Activated CD8-positive, alpha-beta memory T cell treated with anti-CD3 and anti-CD28 coated beads for 1 hour (primary cell): ENCODE results near the gene CD200R1.

Source experiments
- DNase-seq, 2 donors: peaks; one replicate each; pipeline ENCODE4 v3.0.0-alpha.2; 2020; ENCODE audit warnings: low read depth in 1 of 2; ENCODE audit errors: extremely low read depth in 1 of 2

The CD200R1 gene

GRCh38 chr3:112974894-112975293 is at the start of gene CD200R1:
CD200R1 (minus strand) TSS chr3:112975103; CDS start chr3:112974857, 246 bp downstream.
- no peak for DNase-seq

- DNase-seq: no peak
These were observed 46.6 kb upstream of the CD200R1 start for GRCh38 chr3:113021471-113021870.

- DNase-seq: peak; percentile 55 to 69
These were observed 44.6 kb upstream of the CD200R1 start for GRCh38 chr3:113019182-113020137.

- DNase-seq: no peak
These were observed 43.8 kb upstream of the CD200R1 start for GRCh38 chr3:113018536-113019181.

- DNase-seq: no peak
These were observed 38.7 kb upstream of the CD200R1 start for GRCh38 chr3:113013593-113013992.

- no peak for DNase-seq
These were observed 33.2 kb upstream of the CD200R1 start for GRCh38 chr3:113008117-113008516.

- no peak for DNase-seq
These were observed 31.6 kb upstream of the CD200R1 start for GRCh38 chr3:113006359-113007056.

GRCh38 chr3:113005611-113006010 is 30.7 kb upstream of the CD200R1 start:
- no peak for DNase-seq

GRCh38 chr3:113002679-113003078 is 27.8 kb upstream of the CD200R1 start:
- no peak for DNase-seq

GRCh38 chr3:113002037-113002436 is 27.1 kb upstream of the CD200R1 start:
- no peak for DNase-seq

GRCh38 chr3:113000691-113001090 is 25.8 kb upstream of the CD200R1 start:
- no peak for DNase-seq

GRCh38 chr3:112995800-112996199 is 20.9 kb upstream of the CD200R1 start:
- no peak for DNase-seq

- peak; percentile 67 to 72 for DNase-seq
These were observed 16.0 kb upstream of the CD200R1 start, which contains the start of gene GTPBP8 for GRCh38 chr3:112990672-112991602. GTPBP8 (plus strand) TSS chr3:112990984; CDS start chr3:112991000, 16 bp downstream.

- DNase-seq: no peak
These were observed 12.9 kb upstream of the CD200R1 start for GRCh38 chr3:112987710-112988334.

GRCh38 chr3:112984485-112984884 is 9.6 kb upstream of the CD200R1 start:
- DNase-seq: peak in 1 of 2 donors; percentile 14

GRCh38 chr3:112982710-112983109 is 7.8 kb upstream of the CD200R1 start:
- DNase-seq: no peak

- DNase-seq: no peak
These were observed 5.2 kb upstream of the CD200R1 start for GRCh38 chr3:112980080-112980479.

- DNase-seq: no peak
These were observed 4.4 kb upstream of the CD200R1 start for GRCh38 chr3:112979244-112979832.

GRCh38 chr3:112976953-112977352 is 2.0 kb upstream of the CD200R1 start:
- no peak for DNase-seq
